Keratinocyte (primary cell): ENCODE measurements around the gene RIC3. TPM values are rescaled to one million over a fixed set of nuclear protein-coding genes. Genes with fewer than 3 reads are reported as not detected.

Source experiments
- DNase-seq: peaks from one replicate; pipeline ENCODE4 v3.0.0-alpha.2; 2011; ENCODE audit warnings: low read depth, missing footprints, low spot score
- FAIRE-seq: peaks from 2 replicates; lab custom pipeline; 2011; peaks lifted over from hg19 to GRCh38; lab: Jason Lieb, UNC
- H2AFZ ChIP-seq: 2 replicates; pipeline ENCODE4 v1.6.0; 2012; ENCODE audit warnings: low read length, control low read depth, inconsistent platforms; ENCODE audit not compliant: control insufficient read depth
- H3K27ac ChIP-seq: 2 replicates; pipeline ENCODE4 v1.5.1; 2011; ENCODE audit warnings: low read length; ENCODE audit not compliant: control insufficient read depth, insufficient read depth
- H3K27me3 ChIP-seq: 3 replicates; pipeline ENCODE4 v1.6.0; 2011; ENCODE audit warnings: low read length; ENCODE audit not compliant: control insufficient read depth, insufficient read depth; ENCODE audit errors: extremely low read depth
- H3K36me3 ChIP-seq, 2 experiments: 2 replicates in 1 of 2; 3 replicates in 1 of 2; pipeline ENCODE4 v1.5.1; 2011; ENCODE audit warnings: low read length in 2 of 2, mild to moderate bottlenecking in 1 of 2; ENCODE audit not compliant: control insufficient read depth in 2 of 2, insufficient read depth in 2 of 2; ENCODE audit errors: extremely low read depth in 1 of 2
- H3K4me1 ChIP-seq: 3 replicates; pipeline ENCODE4 v1.5.1; 2011; ENCODE audit warnings: low read length; ENCODE audit not compliant: control insufficient read depth, insufficient read depth; ENCODE audit errors: extremely low read depth
- H3K4me2 ChIP-seq: 3 replicates; pipeline ENCODE4 v1.6.0; 2011; ENCODE audit warnings: low read depth, low read length; ENCODE audit not compliant: control insufficient read depth, insufficient read depth; ENCODE audit errors: extremely low read depth
- H3K4me3 ChIP-seq, 3 experiments: fragments of 200-600 bp in 1 of 3; sonication (generic) in 1 of 3; 2 replicates in 2 of 3; 3 replicates in 1 of 3; pipeline ENCODE4 v1.5.1; 2011 to 2016; ENCODE audit warnings: low read length in 3 of 3, mild to moderate bottlenecking in 3 of 3, control low read depth in 2 of 3, inconsistent platforms in 1 of 3, low read depth in 1 of 3, mixed read lengths in 1 of 3, mixed run types in 1 of 3, moderate library complexity in 1 of 3; ENCODE audit not compliant: control insufficient read depth in 2 of 3, insufficient read depth in 2 of 3; ENCODE audit errors: extremely low read depth in 1 of 3
- H3K79me2 ChIP-seq: 2 replicates; pipeline ENCODE4 v1.6.0; 2012; ENCODE audit warnings: low read length; ENCODE audit not compliant: control insufficient read depth, insufficient read depth
- H3K9ac ChIP-seq: 3 replicates; pipeline ENCODE4 v1.6.0; 2011; ENCODE audit warnings: low read length; ENCODE audit not compliant: control insufficient read depth, insufficient read depth; ENCODE audit errors: extremely low read depth
- H3K9me1 ChIP-seq: 3 replicates; pipeline ENCODE4 v1.6.0; 2011; ENCODE audit warnings: low read length; ENCODE audit not compliant: control insufficient read depth, insufficient read depth; ENCODE audit errors: extremely low read depth
- H3K9me3 ChIP-seq: 2 replicates; pipeline ENCODE4 v1.5.1; 2012; ENCODE audit warnings: low read depth, low read length; ENCODE audit not compliant: control insufficient read depth
- H4K20me1 ChIP-seq: 3 replicates; pipeline ENCODE4 v1.6.0; 2011; ENCODE audit warnings: low read length; ENCODE audit not compliant: control insufficient read depth, insufficient read depth; ENCODE audit errors: extremely low read depth
- EZH2 ChIP-seq: IDR thresholded peaks from one replicate; pipeline ENCODE4 v1.6.1; 2012; ENCODE audit warnings: inconsistent platforms, mild to moderate bottlenecking, low read length, moderate library complexity
- dilution Hi-C: fragments of 300-500 bp; cut with MboI; formaldehyde crosslinking; loops from one replicate; pipeline ENCODE4 v1.7.0; 2020; ENCODE audit warnings: low sequenced_read_pairs; ENCODE audit not compliant: extremely low pct_ligation_motif_present
- polyA plus RNA-seq, 5 experiments: library from polyadenylated mRNA; depleted of rRNA in 3 of 5; stranded (reverse) in 3 of 5; stranded (forward) in 1 of 5; unstranded in 1 of 5; fragments of >200 nt; gene quantifications; 1 replicate in 1 of 5; 2 replicates in 3 of 5; 3 replicates in 1 of 5; pipeline versions ENCODE4 v1.2.1 to v1.2.3, GENCODE V29; 2011 to 2012; ENCODE audit warnings: missing spikeins in 2 of 5, low read depth in 1 of 5, low replicate concordance in 1 of 5
- TF ChIP-seq, protein P1 (sequence below), 3 experiments: IDR thresholded peaks in 1 of 3; conservative IDR thresholded peaks in 1 of 3; optimal IDR thresholded peaks in 1 of 3; 2 replicates in 2 of 3; 3 replicates in 1 of 3; pipeline versions ENCODE3 to v1.5.1; 2011; ENCODE audit warnings: low read length in 3 of 3, mild to moderate bottlenecking in 3 of 3, moderate library complexity in 2 of 3, control low read depth in 1 of 3, inconsistent platforms in 1 of 3; ENCODE audit not compliant: insufficient read depth in 2 of 3; ENCODE audit errors: extremely low read depth in 1 of 3

Gene RIC3
- polyA plus RNA-seq, 1 donor (not counting 4 experiments of a cell fraction or from before 2014, with no cell fraction given) = 2.5 TPM

DNA sequence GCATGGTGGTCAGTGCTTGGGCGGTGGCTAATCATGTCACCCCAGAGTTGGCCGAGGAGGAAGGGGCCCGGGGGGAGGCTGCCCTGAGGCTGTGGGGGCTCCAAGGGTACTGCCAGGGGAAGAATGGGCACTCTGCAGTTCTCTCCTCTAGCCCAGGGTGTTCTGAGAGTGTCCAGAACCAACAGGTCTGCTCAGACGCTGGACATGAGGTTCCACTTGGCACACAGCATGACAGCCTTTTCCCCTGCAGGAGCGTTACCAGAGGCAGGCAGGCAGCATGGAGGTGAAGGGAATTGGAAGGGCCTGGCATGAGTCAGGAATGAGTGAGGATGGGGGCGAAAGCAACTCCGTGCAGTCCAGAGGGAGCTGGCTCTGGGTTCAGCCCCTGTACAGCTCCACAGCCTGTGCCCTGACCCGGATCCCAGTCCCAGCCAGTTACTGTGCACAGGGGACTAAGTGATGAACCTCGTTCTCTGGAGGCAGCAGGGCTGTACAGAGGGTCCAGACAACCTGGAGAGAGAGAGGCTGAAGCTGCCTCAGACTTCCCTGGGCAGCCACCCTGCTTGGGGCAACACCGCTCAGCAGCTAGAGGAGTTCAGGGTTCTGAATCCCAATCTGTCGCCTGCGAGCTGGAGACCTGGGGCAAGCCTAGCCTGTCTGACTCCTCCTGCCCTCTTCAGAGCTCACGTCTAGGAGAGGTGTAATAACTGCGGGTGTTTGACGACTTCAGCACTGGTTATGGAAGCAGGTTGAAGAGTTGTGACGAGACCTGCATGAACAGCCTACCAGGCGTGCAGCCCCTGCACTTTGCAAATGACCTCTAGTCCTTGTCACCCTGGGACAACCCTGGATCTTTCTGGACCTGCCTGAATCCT, 102.6 kb downstream of the RIC3 start:
- dilution Hi-C loops = no loop called here
- H3K4me2 ChIP-seq = no peak overlapping the region
- no peaks in the 10 kb centered on the region for H3K4me1 ChIP-seq
- H3K9ac ChIP-seq = no peak overlapping the region
- H2AFZ ChIP-seq = no peak overlapping the region
- no peak for DNase-seq
- no peak overlapping the region for H3K27ac ChIP-seq
- no peaks in the 10 kb centered on the region for H4K20me1 ChIP-seq
- no peaks in the 10 kb centered on the region for H3K27me3 ChIP-seq
- no peaks in the 10 kb centered on the region for H3K36me3 ChIP-seq
- no peaks in the 10 kb centered on the region for H3K9me3 ChIP-seq
- H3K4me3 ChIP-seq = no peak overlapping the region
- no peaks in the 10 kb centered on the region for H3K79me2 ChIP-seq
- H3K9me1 ChIP-seq = no peaks in the 10 kb centered on the region
- FAIRE-seq = no peak
- no peak for TF ChIP-seq EZH2
- TF ChIP-seq, protein P1, sequence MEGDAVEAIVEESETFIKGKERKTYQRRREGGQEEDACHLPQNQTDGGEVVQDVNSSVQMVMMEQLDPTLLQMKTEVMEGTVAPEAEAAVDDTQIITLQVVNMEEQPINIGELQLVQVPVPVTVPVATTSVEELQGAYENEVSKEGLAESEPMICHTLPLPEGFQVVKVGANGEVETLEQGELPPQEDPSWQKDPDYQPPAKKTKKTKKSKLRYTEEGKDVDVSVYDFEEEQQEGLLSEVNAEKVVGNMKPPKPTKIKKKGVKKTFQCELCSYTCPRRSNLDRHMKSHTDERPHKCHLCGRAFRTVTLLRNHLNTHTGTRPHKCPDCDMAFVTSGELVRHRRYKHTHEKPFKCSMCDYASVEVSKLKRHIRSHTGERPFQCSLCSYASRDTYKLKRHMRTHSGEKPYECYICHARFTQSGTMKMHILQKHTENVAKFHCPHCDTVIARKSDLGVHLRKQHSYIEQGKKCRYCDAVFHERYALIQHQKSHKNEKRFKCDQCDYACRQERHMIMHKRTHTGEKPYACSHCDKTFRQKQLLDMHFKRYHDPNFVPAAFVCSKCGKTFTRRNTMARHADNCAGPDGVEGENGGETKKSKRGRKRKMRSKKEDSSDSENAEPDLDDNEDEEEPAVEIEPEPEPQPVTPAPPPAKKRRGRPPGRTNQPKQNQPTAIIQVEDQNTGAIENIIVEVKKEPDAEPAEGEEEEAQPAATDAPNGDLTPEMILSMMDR (optimal IDR thresholded peaks at IDR 0.05 in 1 of 3, IDR thresholded peaks at IDR 0.05 in 1 of 3, conservative IDR thresholded peaks at IDR 0.05 in 1 of 3; ENCODE audit: extremely low read depth in 1 of 3, insufficient read depth in 2 of 3, low read length in 3 of 3) = no peak

DNA sequence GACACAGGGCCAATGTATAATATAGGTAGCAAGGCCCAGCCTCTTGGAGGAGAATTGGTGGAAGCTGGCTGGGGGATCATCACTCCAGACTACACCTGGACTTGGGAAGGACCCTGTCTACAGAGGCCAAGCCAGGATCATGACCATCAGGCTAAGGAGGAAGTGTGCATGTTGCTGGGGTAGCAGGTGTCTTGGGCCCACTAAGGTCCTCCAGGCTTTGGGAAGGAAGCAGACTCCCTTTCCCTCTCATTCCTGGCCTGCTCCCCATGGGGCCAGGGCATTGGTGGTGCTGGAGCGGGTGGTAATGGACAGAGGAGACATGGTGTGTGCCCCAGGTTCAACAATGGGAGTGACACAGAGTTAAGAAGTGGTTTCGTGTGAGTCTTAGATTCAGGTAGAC, 103.8 kb downstream of the RIC3 start:
- Histone ChIP-seq H3K9me3 (no peaks in the 10 kb centered on the region), H2AFZ (no peak overlapping the region), H3K27ac (no peak overlapping the region), H3K27me3 (no peaks in the 10 kb centered on the region), H3K79me2 (no peaks in the 10 kb centered on the region), H3K9me1 (no peaks in the 10 kb centered on the region), H3K36me3 (no peaks in the 10 kb centered on the region), H3K9ac (no peak overlapping the region), H3K4me2 (no peak overlapping the region), H3K4me3 (no peak overlapping the region), H3K4me1 (no peaks in the 10 kb centered on the region), H4K20me1 (no peaks in the 10 kb centered on the region)
- no peak for TF ChIP-seq EZH2
- TF ChIP-seq, protein P1 (optimal IDR thresholded peaks at IDR 0.05 in 1 of 3, IDR thresholded peaks at IDR 0.05 in 1 of 3, conservative IDR thresholded peaks at IDR 0.05 in 1 of 3; ENCODE audit: extremely low read depth in 1 of 3, insufficient read depth in 2 of 3, low read length in 3 of 3) = no peak
- FAIRE-seq (no peak), DNase-seq (no peak)
- dilution Hi-C loops = no loop called here
